HEK293T (cell line): ENCODE data around the gene WAPL.

Experiments
- BHLHE40 ChIP-seq: fragments of 450-650 bp; IDR thresholded peaks from 2 replicates; pipeline ENCODE4 v1.6.1; 2016; ENCODE audit warnings: mild to moderate bottlenecking, moderate library complexity, borderline replicate concordance
- CTBP1 ChIP-seq: fragments of 450-650 bp; IDR thresholded peaks from 2 replicates; pipeline ENCODE4 v1.6.1; 2016; ENCODE audit warnings: borderline replicate concordance
- FOXM1 ChIP-seq: fragments of 450-650 bp; IDR thresholded peaks from 2 replicates; pipeline ENCODE4 v1.6.1; 2017; ENCODE audit warnings: mild to moderate bottlenecking, borderline replicate concordance
- HDGF ChIP-seq: fragments of 450-650 bp; IDR thresholded peaks from 2 replicates; pipeline ENCODE4 v1.6.1; 2017; ENCODE audit warnings: antibody characterized with exemption, borderline replicate concordance
- L3MBTL2 ChIP-seq: fragments of 450-650 bp; conservative IDR thresholded peaks from 2 replicates; pipeline ENCODE4 v1.6.1; 2016; ENCODE audit warnings: mild to moderate bottlenecking
- LEF1 ChIP-seq: fragments of 450-650 bp; IDR thresholded peaks from 2 replicates; pipeline ENCODE4 v1.6.1; 2017; ENCODE audit warnings: mild to moderate bottlenecking, borderline replicate concordance
- NFRKB ChIP-seq: fragments of 450-650 bp; IDR thresholded peaks from 2 replicates; pipeline ENCODE4 v1.6.1; 2016; ENCODE audit warnings: mild to moderate bottlenecking, moderate library complexity
- PKNOX1 ChIP-seq: fragments of 450-650 bp; IDR thresholded peaks from 2 replicates; pipeline ENCODE4 v1.6.1; 2016
- SP1 ChIP-seq: fragments of 450-650 bp; IDR thresholded peaks from 2 replicates; pipeline ENCODE4 v1.6.1; 2017
- SUZ12 ChIP-seq: fragments of 450-650 bp; IDR thresholded peaks from 2 replicates; pipeline ENCODE4 v1.6.1; 2016; ENCODE audit warnings: mild to moderate bottlenecking
- TARDBP ChIP-seq: fragments of 450-650 bp; IDR thresholded peaks from 2 replicates; pipeline ENCODE4 v1.6.1; 2016
- ZNF384 ChIP-seq: fragments of 450-650 bp; IDR thresholded peaks from 2 replicates; pipeline ENCODE4 v1.6.1; 2016

DNA sequence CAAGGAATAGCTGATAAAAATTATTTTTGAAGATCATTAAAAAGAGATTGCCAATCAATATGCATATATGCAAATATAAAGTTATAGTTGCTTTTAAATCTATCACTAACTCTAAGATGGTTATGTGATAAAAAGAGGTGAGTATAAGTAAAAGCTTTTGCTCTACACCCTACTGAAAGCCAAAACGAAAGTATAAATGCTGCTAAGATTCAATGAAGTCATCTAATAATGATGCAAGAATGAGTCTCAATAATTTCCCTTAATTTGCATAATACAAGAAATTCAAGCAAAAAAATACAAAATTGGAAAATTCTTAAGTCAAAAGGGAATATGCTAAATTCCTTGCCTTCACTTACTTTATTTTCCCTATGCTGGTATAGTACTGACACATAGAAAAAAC, 75.2 kb downstream of the WAPL start:
- no peak for TF ChIP-seq SP1
- no peak for TF ChIP-seq ZNF384
- TF ChIP-seq CTBP1, result no peak
- TF ChIP-seq TARDBP, result no peak
- no peak for TF ChIP-seq PKNOX1
- TF ChIP-seq HDGF, result no peak
- no peak for TF ChIP-seq FOXM1
- no peak for TF ChIP-seq LEF1
- no peak for TF ChIP-seq NFRKB
- TF ChIP-seq BHLHE40, result no peak
- TF ChIP-seq SUZ12, result no peak
- TF ChIP-seq L3MBTL2, result no peak
